GM12878 (cell line): ENCODE results near the gene RARB. TPM values are rescaled to one million over a fixed set of nuclear protein-coding genes. Genes with fewer than 3 reads are reported as not detected.

Experiments
- ATAC-seq: fragments of 200-7000 bp; cut with Tn5 transposase; 3 replicates; pipeline ENCODE4 v1.9.1; 2020; ENCODE audit warnings: mild to moderate bottlenecking, moderate library complexity
- BruUV-seq: library from RNA; stranded (reverse); fragments of 400-500 nt; replicated peaks from 2 replicates; lab custom pipeline; 2021; lab: Mats Ljungman, UMichigan
- CTCF ChIA-PET: fragments of 300-600 bp; sonication (Branson Sonifier 250); formaldehyde crosslinking; extraction: SDS; loops from one replicate; lab custom pipeline; 2021; ENCODE audit warnings: inconsistent platforms; lab: Yijun Ruan, JAX
- POLR2A ChIA-PET: fragments of 350-600 bp; formaldehyde crosslinking; extraction: SDS; loops from one replicate; lab custom pipeline; 2021; ENCODE audit warnings: inconsistent platforms; lab: Charles Lee
- RAD21 ChIA-PET: fragments of 300-600 bp; sonication (Branson Sonifier 250); formaldehyde crosslinking; loops from one replicate; lab custom pipeline; 2023; ENCODE audit warnings: antibody characterized with exemption; ENCODE audit not compliant: unreplicated experiment; lab: Charles Lee
- SMC1A ChIA-PET: fragments of 300-600 bp; sonication (Branson Sonifier 250); formaldehyde crosslinking; loops from one replicate; lab custom pipeline; 2023; ENCODE audit not compliant: unreplicated experiment, uncharacterized antibody; lab: Charles Lee
- DNase-seq: peaks from one replicate; pipeline ENCODE4 v3.0.0-alpha.2; 2011; ENCODE audit warnings: low read depth, low spot score
- FAIRE-seq: peaks from 3 replicates; lab custom pipeline; 2011; peaks lifted over from hg19 to GRCh38; lab: Jason Lieb, UNC
- H2AFZ ChIP-seq: 2 replicates; pipeline ENCODE4 v1.6.0; 2011; ENCODE audit warnings: low read depth, low read length, control low read depth; ENCODE audit not compliant: control insufficient read depth
- H3K27ac ChIP-seq: 2 replicates; pipeline ENCODE4 v1.5.1; 2011; ENCODE audit warnings: control low read depth; ENCODE audit not compliant: control insufficient read depth, insufficient read depth
- H3K27me3 ChIP-seq, 2 experiments: replicated peaks in 1 of 2; 2 replicates each; pipeline versions ENCODE4 v1.6.0 to v1.6.1; 2011; ENCODE audit warnings: low read length in 1 of 2; ENCODE audit not compliant: control insufficient read depth in 2 of 2, insufficient read depth in 2 of 2
- H3K36me3 ChIP-seq, 2 experiments: 2 replicates each; pipeline ENCODE4 v1.5.1; 2011; ENCODE audit warnings: low read length in 1 of 2; ENCODE audit not compliant: control insufficient read depth in 2 of 2, insufficient read depth in 2 of 2
- H3K4me1 ChIP-seq: 2 replicates; pipeline ENCODE4 v1.6.1; 2011; ENCODE audit warnings: mild to moderate bottlenecking, low read length, moderate library complexity, mixed read lengths; ENCODE audit not compliant: control insufficient read depth, insufficient read depth
- H3K4me2 ChIP-seq: 2 replicates; pipeline ENCODE4 v1.6.0; 2011; ENCODE audit warnings: control low read depth; ENCODE audit not compliant: control insufficient read depth, insufficient read depth
- H3K4me3 ChIP-seq: fragments of 200-600 bp; sonication (generic); 2 replicates; pipeline ENCODE4 v1.5.1; 2016
- H3K79me2 ChIP-seq: 2 replicates; pipeline ENCODE4 v1.6.0; 2011; ENCODE audit warnings: low read length; ENCODE audit not compliant: control insufficient read depth, insufficient read depth
- H3K9ac ChIP-seq: 2 replicates; pipeline ENCODE4 v1.8.0; 2011; ENCODE audit warnings: low read length, control low read depth, mixed read lengths; ENCODE audit not compliant: control insufficient read depth, insufficient read depth
- H3K9me3 ChIP-seq: replicated peaks from 3 replicates; pipeline ENCODE4 v1.5.1; 2011; ENCODE audit warnings: mild to moderate bottlenecking, low read length; ENCODE audit not compliant: control insufficient read depth, insufficient read depth
- H4K20me1 ChIP-seq: 2 replicates; pipeline ENCODE4 v1.6.0; 2011; ENCODE audit not compliant: control insufficient read depth, insufficient read depth
- BMI1 ChIP-seq: fragments of 450-650 bp; IDR thresholded peaks from 2 replicates; pipeline ENCODE4 v1.6.1; 2016; ENCODE audit warnings: mild to moderate bottlenecking, moderate library complexity, borderline replicate concordance
- BRCA1 ChIP-seq: IDR thresholded peaks from 2 replicates; pipeline ENCODE4 v1.6.1; 2011; ENCODE audit warnings: low read depth, low read length, improper control_type of control experiment
- CREB1 ChIP-seq: IDR thresholded peaks from 2 replicates; pipeline ENCODE4 v1.6.1; 2012; ENCODE audit warnings: low read depth, mild to moderate bottlenecking, inconsistent platforms
- DPF2 ChIP-seq: fragments of 450-650 bp; IDR thresholded peaks from 2 replicates; pipeline ENCODE4 v1.6.1; 2017; ENCODE audit warnings: mild to moderate bottlenecking
- JUND ChIP-seq: IDR thresholded peaks from 2 replicates; pipeline ENCODE4 v1.6.1; 2012; ENCODE audit warnings: low read depth, mild to moderate bottlenecking, low read length, improper control_type of control experiment, moderate library complexity
- KDM1A ChIP-seq: fragments of 200-600 bp; sonication (generic); IDR thresholded peaks from 2 replicates; pipeline ENCODE4 v1.6.1; 2016; ENCODE audit warnings: borderline replicate concordance
- MYB ChIP-seq: fragments of 150-350 bp; IDR thresholded peaks from 2 replicates; pipeline ENCODE4 v1.6.1; 2014; ENCODE audit warnings: mild to moderate bottlenecking, low read depth, low read length, borderline replicate concordance
- NBN ChIP-seq: fragments of 450-650 bp; IDR thresholded peaks from 2 replicates; pipeline ENCODE4 v1.6.1; 2016
- PML ChIP-seq: IDR thresholded peaks from 2 replicates; pipeline ENCODE4 v1.6.1; 2012; ENCODE audit warnings: low read length, inconsistent platforms
- RBBP5 ChIP-seq: fragments of 200-600 bp; sonication (generic); conservative IDR thresholded peaks from 2 replicates; pipeline ENCODE4 v1.6.1; 2016
- RCOR1 ChIP-seq: conservative IDR thresholded peaks from 2 replicates; pipeline ENCODE4 v1.6.1; 2012; ENCODE audit warnings: low read depth, low read length, improper control_type of control experiment
- SMAD1 ChIP-seq: fragments of 450-650 bp; IDR thresholded peaks from 2 replicates; pipeline ENCODE4 v1.6.1; 2018; ENCODE audit warnings: mild to moderate bottlenecking, low read depth; ENCODE audit not compliant: partially characterized antibody
- SPI1 ChIP-seq: IDR thresholded peaks from 2 replicates; pipeline ENCODE4 v1.6.1; 2011; ENCODE audit warnings: low read depth, mild to moderate bottlenecking, low read length, moderate library complexity, borderline replicate concordance; ENCODE audit not compliant: insufficient read depth
- WGBS: methylation state at CpG from one replicate; pipeline ENCODE4 v1.1.6; 2016; ENCODE audit warnings: low lambda C conversion rate; ENCODE audit not compliant: insufficient replicate concordance, insufficient coverage; ENCODE audit errors: missing lambda C conversion rate; 5-methylcytosine and 5-hydroxymethylcytosine counted together
- in situ Hi-C: fragments of 300-500 bp; cut with MboI; formaldehyde crosslinking; loops from 9 replicates; pipeline ENCODE4 v1.14.3; 2018; ENCODE audit warnings: mixed read lengths
- intact Hi-C: fragments of 100-400 bp; cut with micrococcal nuclease; formaldehyde crosslinking; loops from one replicate; pipeline ENCODE4 v1.14.2; 2022; ENCODE audit not compliant: unreplicated experiment
- polyA plus RNA-seq, 11 experiments: library from polyadenylated mRNA; depleted of rRNA in 4 of 11; unstranded in 6 of 11; stranded (reverse) in 5 of 11; fragments of >200 nt; fragmentation: Nextera tagmentation in 4 of 11; fragmentation: Illumina TruSeq in 1 of 11; extraction: Ambion mirVana in 4 of 11; extraction: Trizol in 1 of 11; gene quantifications; 1 replicate in 1 of 11; 2 replicates in 10 of 11; pipeline versions ENCODE4 v1.2.1 to v1.2.3, GENCODE V29; 2011 to 2016; ENCODE audit warnings: inconsistent platforms in 2 of 11, missing spikeins in 2 of 11, low read depth in 1 of 11
- total RNA-seq, 4 experiments: library from RNA; depleted of rRNA in 3 of 4; stranded (reverse); fragments of >200 nt in 3 of 4; fragmentation: Illumina TruSeq in 1 of 4; extraction: Trizol in 1 of 4; gene quantifications; 2 replicates each; pipeline versions ENCODE4 v1.2.1 to v1.2.3, GENCODE V29; 2013 to 2021
- TF ChIP-seq, protein P1 (sequence below): fragments of 450-650 bp; IDR thresholded peaks from 2 replicates; pipeline ENCODE4 v1.6.1; 2016; ENCODE audit warnings: mild to moderate bottlenecking
- TF ChIP-seq, protein P2 (sequence below): fragments of 450-650 bp; IDR thresholded peaks from 2 replicates; pipeline ENCODE4 v1.6.1; 2016; ENCODE audit warnings: mild to moderate bottlenecking
- TF ChIP-seq, protein P3 (sequence below): fragments of 450-650 bp; IDR thresholded peaks from 2 replicates; pipeline ENCODE4 v1.6.1; 2017; ENCODE audit warnings: mild to moderate bottlenecking, moderate library complexity

The RARB gene
- total and polyA plus RNA-seq, 10 of the 15 experiments (the other 5 are each of a cell fraction or from before 2014, with no cell fraction given) = 0.05 to 0.06 TPM; not detected in 8

DNA sequence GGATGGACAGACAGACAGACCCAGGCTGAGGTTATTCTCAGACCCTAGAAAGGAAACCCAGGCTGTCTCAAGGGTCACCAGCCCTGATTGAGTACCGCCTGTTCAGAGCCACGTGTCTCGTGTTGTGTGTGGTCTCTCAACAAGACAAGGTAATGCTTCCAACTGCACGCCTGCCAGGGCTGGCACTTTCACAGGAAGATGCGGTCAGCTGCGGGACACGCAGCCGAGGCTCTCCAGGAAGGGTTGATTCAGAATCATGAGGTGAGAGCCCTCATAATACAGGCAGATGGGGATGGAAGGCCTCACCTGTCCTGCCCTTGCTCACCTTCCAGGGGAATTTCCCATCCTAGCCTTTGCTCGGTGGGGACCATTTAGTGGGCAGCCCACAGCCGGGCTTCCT lies 155.3 kb downstream of the RARB start (continued):
- TF ChIP-seq JUND (no peak), RBBP5 (no peak), SMAD1 (no peak), BRCA1 (no peak), NBN (no peak), BMI1 (no peak), SPI1 (no peak), KDM1A (no peak)
- TF ChIP-seq, protein P1, sequence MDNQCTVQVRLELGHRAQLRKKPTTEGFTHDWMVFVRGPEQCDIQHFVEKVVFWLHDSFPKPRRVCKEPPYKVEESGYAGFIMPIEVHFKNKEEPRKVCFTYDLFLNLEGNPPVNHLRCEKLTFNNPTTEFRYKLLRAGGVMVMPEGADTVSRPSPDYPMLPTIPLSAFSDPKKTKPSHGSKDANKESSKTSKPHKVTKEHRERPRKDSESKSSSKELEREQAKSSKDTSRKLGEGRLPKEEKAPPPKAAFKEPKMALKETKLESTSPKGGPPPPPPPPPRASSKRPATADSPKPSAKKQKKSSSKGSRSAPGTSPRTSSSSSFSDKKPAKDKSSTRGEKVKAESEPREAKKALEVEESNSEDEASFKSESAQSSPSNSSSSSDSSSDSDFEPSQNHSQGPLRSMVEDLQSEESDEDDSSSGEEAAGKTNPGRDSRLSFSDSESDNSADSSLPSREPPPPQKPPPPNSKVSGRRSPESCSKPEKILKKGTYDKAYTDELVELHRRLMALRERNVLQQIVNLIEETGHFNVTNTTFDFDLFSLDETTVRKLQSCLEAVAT = no peak
- TF ChIP-seq, protein P2, sequence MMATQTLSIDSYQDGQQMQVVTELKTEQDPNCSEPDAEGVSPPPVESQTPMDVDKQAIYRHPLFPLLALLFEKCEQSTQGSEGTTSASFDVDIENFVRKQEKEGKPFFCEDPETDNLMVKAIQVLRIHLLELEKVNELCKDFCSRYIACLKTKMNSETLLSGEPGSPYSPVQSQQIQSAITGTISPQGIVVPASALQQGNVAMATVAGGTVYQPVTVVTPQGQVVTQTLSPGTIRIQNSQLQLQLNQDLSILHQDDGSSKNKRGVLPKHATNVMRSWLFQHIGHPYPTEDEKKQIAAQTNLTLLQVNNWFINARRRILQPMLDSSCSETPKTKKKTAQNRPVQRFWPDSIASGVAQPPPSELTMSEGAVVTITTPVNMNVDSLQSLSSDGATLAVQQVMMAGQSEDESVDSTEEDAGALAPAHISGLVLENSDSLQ = no peak

DNA sequence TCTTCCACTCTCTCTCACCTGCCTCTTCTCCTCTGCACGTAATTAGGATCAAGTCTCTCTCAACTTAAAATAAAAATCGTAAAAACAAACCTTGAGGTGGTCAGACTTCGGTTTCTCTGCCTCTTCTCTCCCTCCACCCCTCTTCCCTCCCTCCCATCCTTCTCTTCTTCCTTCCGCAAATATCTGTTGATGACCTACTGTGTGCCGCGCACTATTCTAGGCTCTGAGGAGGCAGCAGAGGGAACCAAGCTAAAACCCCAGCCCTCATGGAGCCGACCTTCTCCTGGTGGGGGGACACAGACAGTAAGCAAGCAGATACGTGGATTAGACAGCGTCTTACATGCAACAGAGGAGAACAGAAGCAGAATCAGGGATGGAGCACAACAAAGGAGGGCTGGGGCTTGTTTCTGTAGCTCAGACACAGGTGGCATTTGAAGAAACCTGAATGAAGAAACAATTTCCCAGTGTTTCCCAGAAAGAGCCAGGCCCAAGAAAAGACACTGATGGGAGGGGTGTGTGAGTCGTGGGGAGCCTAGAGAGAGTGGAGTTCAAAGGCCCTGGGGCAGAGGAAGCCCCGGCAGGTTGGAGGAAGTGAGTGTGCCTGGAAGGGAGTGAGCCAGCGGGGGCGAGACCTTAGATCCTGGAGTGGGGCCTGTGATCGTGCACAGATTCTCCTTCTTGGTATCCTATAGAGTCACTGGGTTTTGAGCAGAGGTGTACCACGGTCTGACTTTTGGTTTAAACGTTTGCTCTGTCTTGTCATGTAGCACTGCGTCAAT lies 156.1 kb downstream of the RARB start:
- POLR2A ChIA-PET = no interaction called here
- in situ Hi-C loops (no loop called here), intact Hi-C loops (no loop called here)
- CTCF ChIA-PET = no interaction called here
- BruUV-seq = no TSS peak
- WGBS = 43% methylated on average over 17 of the region's 17 CpGs
- Histone ChIP-seq H3K27ac (no peak overlapping the region), H2AFZ (no peak overlapping the region), H3K36me3 (no peaks in the 10 kb centered on the region), H3K79me2 (no peaks in the 10 kb centered on the region), H3K27me3 (no peaks in the 10 kb centered on the region; a peak in 1 of 4 replicates), H4K20me1 (no peaks in the 10 kb centered on the region; the same call in 1 of the 2 replicates), H3K9me3 (no peaks in the 10 kb centered on the region; the same call in 2 of the 3 replicates), H3K9ac (no peak overlapping the region), H3K4me2 (no peak overlapping the region), H3K4me1 (no peaks in the 10 kb centered on the region), H3K4me3 (no peak overlapping the region)
- ATAC-seq (no peak; the same call in 2 of the 3 replicates), DNase-seq (no peak), FAIRE-seq (no peak)
- RAD21 ChIA-PET = no interaction called here
- SMC1A ChIA-PET = no interaction called here
- no peak for TF ChIP-seq MYB
- TF ChIP-seq, protein P3, sequence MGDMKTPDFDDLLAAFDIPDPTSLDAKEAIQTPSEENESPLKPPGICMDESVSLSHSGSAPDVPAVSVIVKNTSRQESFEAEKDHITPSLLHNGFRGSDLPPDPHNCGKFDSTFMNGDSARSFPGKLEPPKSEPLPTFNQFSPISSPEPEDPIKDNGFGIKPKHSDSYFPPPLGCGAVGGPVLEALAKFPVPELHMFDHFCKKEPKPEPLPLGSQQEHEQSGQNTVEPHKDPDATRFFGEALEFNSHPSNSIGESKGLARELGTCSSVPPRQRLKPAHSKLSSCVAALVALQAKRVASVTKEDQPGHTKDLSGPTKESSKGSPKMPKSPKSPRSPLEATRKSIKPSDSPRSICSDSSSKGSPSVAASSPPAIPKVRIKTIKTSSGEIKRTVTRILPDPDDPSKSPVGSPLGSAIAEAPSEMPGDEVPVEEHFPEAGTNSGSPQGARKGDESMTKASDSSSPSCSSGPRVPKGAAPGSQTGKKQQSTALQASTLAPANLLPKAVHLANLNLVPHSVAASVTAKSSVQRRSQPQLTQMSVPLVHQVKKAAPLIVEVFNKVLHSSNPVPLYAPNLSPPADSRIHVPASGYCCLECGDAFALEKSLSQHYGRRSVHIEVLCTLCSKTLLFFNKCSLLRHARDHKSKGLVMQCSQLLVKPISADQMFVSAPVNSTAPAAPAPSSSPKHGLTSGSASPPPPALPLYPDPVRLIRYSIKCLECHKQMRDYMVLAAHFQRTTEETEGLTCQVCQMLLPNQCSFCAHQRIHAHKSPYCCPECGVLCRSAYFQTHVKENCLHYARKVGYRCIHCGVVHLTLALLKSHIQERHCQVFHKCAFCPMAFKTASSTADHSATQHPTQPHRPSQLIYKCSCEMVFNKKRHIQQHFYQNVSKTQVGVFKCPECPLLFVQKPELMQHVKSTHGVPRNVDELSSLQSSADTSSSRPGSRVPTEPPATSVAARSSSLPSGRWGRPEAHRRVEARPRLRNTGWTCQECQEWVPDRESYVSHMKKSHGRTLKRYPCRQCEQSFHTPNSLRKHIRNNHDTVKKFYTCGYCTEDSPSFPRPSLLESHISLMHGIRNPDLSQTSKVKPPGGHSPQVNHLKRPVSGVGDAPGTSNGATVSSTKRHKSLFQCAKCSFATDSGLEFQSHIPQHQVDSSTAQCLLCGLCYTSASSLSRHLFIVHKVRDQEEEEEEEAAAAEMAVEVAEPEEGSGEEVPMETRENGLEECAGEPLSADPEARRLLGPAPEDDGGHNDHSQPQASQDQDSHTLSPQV = no peak
- TF ChIP-seq DPF2 = no peak
- no peak for TF ChIP-seq PML
- TF ChIP-seq RCOR1 = no peak
- TF ChIP-seq CREB1 = no peak
